ENCODE measurements around the gene EFNB2. TPM values are rescaled to one million over a fixed set of nuclear protein-coding genes. Genes with fewer than 3 reads are reported as not detected.

EFNB2 gene
- total RNA-seq, 4 donors from 2014 or later: 46.8 to 84.2 (median 77.6) TPM

DNA sequence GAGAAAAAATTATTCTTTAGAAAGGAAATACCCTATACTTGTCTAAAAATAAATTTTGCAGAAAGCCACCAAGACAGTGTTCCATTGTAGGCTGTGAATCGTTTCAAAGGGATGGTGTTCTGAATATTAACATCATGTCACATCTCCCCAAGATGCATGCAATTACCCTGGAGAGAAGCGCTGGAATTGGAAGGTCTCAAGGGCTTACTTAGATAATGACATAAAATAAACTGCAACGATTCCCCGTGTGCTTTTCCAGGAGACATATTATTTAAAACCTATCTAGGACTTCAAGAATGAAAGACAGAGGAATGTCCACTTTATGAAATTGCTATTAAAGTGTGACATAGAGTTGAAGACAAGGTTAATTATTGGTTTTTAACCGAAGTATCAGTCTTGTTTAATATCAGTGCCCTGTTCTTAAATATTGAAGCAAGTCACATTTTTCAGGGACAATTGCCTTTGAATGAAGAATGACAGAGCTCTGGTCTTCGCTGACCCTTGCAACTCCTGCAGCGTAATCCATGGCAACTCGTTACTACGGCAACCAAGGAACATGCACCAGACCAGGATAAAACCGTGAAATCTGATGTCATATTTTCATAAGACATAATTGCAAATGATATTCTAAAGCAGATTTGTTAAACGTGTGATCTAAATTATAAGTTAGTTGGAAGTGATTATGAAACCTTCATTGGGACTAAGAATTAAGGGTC is 91.7 kb downstream of the EFNB2 start:
- no peak overlapping the region for H3K27ac ChIP-seq
- no peaks in the 10 kb centered on the region for H3K27me3 ChIP-seq
- no peak for TF ChIP-seq POLR2A (IDR thresholded peaks at IDR 0.05)
- no peak for TF ChIP-seq EP300 (IDR thresholded peaks at IDR 0.05; ENCODE audit: low read depth)
- TF ChIP-seq CTCF (IDR thresholded peaks at IDR 0.05): no peak
- TF ChIP-seq POLR2AphosphoS5 (IDR thresholded peaks at IDR 0.05): no peak
- H3K4me1 ChIP-seq: no peaks in the 10 kb centered on the region
- WGBS, 2 donors (ENCODE audit: low coverage in 1 of 2): 80 to 87% methylated on average over 11 of the region's 11 CpGs
- no peak overlapping the region for H3K4me3 ChIP-seq
- in situ Hi-C loops (cut with MboI; ENCODE audit: low pct_ligation_motif_present in 1 of 4, low pct_unique_long_range_greater_than_20kb in 1 of 4, low sequenced_read_pairs in 3 of 4) (no loop called here), intact Hi-C loops (cut with DNase I; ENCODE audit: low total_unique reads) (no loop called here)
- no peak for DNase-seq
- H3K36me3 ChIP-seq: no peaks in the 10 kb centered on the region
- H3K9me3 ChIP-seq: no peaks in the 10 kb centered on the region

GRCh38 chr13:106440866-106441265 is 94.6 kb downstream of the EFNB2 start:
- TF ChIP-seq CTCF (IDR thresholded peaks at IDR 0.05): no peak
- in situ Hi-C loops (cut with MboI; ENCODE audit: low pct_ligation_motif_present in 1 of 4, low pct_unique_long_range_greater_than_20kb in 1 of 4, low sequenced_read_pairs in 3 of 4): no loop called here
- Histone ChIP-seq H3K27me3 (no peaks in the 10 kb centered on the region), H3K4me3 (no peak overlapping the region), H3K9me3 (no peaks in the 10 kb centered on the region), H3K27ac (no peak overlapping the region), H3K4me1 (no peaks in the 10 kb centered on the region), H3K36me3 (no peaks in the 10 kb centered on the region)
- 54 to 57% methylated on average over 2 of the region's 2 CpGs for WGBS, 2 donors (ENCODE audit: low coverage in 1 of 2)
- intact Hi-C loops (cut with DNase I; ENCODE audit: low total_unique reads): no loop called here
- no peak for DNase-seq

Other genes starting within 250 kb of the EFNB2 start
- 100 to 1,000 TPM; 106 to 155 (median 155) TPM for gene ARGLU1, start 32.5 kb upstream of the EFNB2 start, total RNA-seq